Fibroblast of mammary gland (primary cell): ENCODE results near the gene PRKCQ.
"Not testable (repeated sequence)": the region's sequence is repeated elsewhere in the genome, so short reads cannot be mapped to it uniquely, and the experiment has no call there.

ENCODE experiments used
- DNase-seq: peaks from one replicate; pipeline ENCODE4 v3.0.0-alpha.2; 2010; ENCODE audit warnings: low read depth
- H3K4me3 ChIP-seq: 2 replicates; pipeline ENCODE4 v1.5.1; 2011; ENCODE audit warnings: low read depth, mild to moderate bottlenecking, low read length, moderate library complexity; ENCODE audit not compliant: control insufficient read depth
- TF ChIP-seq, protein P1 (sequence below): conservative IDR thresholded peaks from 2 replicates; pipeline ENCODE4 v1.5.1; 2011; ENCODE audit warnings: low read depth, low read length, inconsistent platforms; ENCODE audit not compliant: control insufficient read depth, insufficient read depth

The PRKCQ gene

GRCh38 chr10:6589287-6590094, 9.4 kb upstream of the PRKCQ start:
- H3K4me3 ChIP-seq = no peak overlapping the region
- DNase-seq = no peak
- TF ChIP-seq, protein P1, sequence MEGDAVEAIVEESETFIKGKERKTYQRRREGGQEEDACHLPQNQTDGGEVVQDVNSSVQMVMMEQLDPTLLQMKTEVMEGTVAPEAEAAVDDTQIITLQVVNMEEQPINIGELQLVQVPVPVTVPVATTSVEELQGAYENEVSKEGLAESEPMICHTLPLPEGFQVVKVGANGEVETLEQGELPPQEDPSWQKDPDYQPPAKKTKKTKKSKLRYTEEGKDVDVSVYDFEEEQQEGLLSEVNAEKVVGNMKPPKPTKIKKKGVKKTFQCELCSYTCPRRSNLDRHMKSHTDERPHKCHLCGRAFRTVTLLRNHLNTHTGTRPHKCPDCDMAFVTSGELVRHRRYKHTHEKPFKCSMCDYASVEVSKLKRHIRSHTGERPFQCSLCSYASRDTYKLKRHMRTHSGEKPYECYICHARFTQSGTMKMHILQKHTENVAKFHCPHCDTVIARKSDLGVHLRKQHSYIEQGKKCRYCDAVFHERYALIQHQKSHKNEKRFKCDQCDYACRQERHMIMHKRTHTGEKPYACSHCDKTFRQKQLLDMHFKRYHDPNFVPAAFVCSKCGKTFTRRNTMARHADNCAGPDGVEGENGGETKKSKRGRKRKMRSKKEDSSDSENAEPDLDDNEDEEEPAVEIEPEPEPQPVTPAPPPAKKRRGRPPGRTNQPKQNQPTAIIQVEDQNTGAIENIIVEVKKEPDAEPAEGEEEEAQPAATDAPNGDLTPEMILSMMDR = no peak

GRCh38 chr10:6588845-6589244, 8.8 kb upstream of the PRKCQ start:
- TF ChIP-seq, protein P1 = no peak
- no peak for DNase-seq
- H3K4me3 ChIP-seq = no peak overlapping the region

DNA sequence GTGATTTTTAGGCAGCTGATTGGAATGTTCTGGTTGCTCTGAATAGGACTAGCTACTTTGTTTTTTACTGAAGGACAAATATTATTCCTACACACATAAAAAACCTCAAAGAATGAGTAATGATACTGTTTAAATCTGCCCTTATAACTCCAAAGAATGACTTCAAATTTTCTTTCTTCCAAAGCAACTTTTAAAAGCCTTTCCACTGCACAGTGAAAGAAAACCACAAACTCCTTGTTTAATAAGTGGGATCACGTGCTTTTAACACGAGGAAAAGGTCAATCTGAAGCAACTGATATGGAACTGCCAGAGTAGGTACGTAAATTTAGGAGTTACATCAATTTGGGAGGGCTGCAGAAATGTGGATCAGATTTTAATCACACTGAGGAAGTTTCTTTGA, 8.0 kb upstream of the PRKCQ start:
- TF ChIP-seq, protein P1 = no peak
- H3K4me3 ChIP-seq = no peak overlapping the region
- no peak for DNase-seq

DNA sequence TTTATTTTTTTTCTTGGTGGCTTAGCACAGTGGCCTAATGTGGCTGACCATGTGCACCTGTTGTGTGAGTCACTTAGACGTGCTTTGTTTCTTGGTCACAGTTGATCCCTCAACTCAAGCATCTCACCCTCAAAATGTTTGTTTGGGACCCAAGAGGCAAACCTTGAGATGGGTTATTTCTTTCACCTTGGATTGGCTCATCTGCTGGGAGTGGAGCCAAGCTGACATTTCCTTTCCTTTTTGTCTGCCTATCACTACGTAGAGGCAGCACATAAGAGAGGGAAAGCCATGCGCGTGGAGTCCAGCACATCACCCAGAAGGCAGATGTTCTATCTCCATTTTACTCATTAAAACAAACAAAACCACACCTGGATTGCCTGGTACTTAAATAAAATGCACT, 6.4 kb upstream of the PRKCQ start:
- no peak overlapping the region for H3K4me3 ChIP-seq
- no peak for DNase-seq
- TF ChIP-seq, protein P1 = no peak

DNA sequence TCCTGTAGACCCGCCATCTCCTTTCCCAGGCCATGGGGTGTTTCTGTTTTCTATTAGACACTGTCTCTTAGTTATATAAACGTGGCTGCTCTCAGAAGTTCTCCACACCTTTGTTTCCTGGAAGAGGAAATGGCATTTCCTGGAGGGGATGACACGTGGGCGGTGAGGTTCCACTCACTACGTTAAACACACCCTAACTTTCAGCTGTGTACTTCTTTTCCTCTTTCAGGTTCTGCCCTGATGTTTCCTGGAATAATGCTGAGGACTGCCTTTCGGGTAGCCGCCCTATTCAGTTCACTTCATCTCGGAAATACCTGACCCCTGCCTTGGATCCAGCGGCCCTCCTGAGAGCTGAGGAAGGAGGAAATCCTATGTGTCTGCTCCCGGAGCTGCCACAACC, 3.4 kb upstream of the PRKCQ start:
- TF ChIP-seq, protein P1 = no peak
- no peak overlapping the region for H3K4me3 ChIP-seq
- no peak for DNase-seq

DNA sequence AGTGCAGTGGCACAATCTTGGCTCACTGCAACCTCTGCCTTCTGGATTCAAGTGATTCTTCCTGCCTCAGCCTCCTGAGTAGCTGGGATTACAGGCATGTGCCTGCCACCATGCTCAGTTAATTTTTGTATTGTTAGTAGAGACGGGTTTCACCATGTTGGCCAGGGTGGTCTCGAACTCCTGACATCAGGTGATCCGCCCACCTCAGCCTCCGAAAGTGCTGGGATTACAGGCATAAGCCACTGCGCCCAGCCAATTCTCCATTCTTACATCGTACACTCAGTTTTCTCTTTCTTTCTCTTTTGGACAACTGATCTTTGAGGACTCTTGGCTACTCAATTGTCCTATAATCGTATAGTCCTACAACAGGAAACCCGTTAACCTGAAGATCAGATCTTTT, 2.8 kb upstream of the PRKCQ start:
- not testable (repeated sequence) for DNase-seq, H3K4me3 ChIP-seq

GRCh38 chr10:6582298-6582697, 2.2 kb upstream of the PRKCQ start:
- no peak overlapping the region for H3K4me3 ChIP-seq
- TF ChIP-seq, protein P1 = no peak
- DNase-seq = no peak
